Small intestine (tissue), 7 donors: Measurements from ENCODE around the gene SERAC1. TPM values are rescaled to one million over a fixed set of nuclear protein-coding genes. Genes with fewer than 3 reads are reported as not detected.

Experiments used
- DNase-seq, 2 donors: peaks; one replicate each; pipeline versions ENCODE4 v3.0.0 to v3.0.0-alpha.2; 2013
- FAIRE-seq: peaks from 2 replicates; lab custom pipeline; 2012; peaks lifted over from hg19 to GRCh38; lab: Jason Lieb, UNC
- H3K27ac ChIP-seq, 3 donors: one replicate each; pipeline ENCODE4 v1.5.1; 2013; ENCODE audit warnings: low read length in 2 of 3, mild to moderate bottlenecking in 2 of 3, control low read depth in 1 of 3, inconsistent platforms in 1 of 3, low read depth in 1 of 3, moderate library complexity in 1 of 3
- H3K27me3 ChIP-seq, 3 donors: one replicate each; pipeline ENCODE4 v1.6.1; 2013; ENCODE audit warnings: low read length in 3 of 3, inconsistent platforms in 1 of 3; ENCODE audit not compliant: control insufficient read depth in 3 of 3, insufficient read depth in 3 of 3
- H3K36me3 ChIP-seq, 3 donors: one replicate each; pipeline ENCODE4 v1.6.1; 2013; ENCODE audit warnings: low read length in 3 of 3, inconsistent platforms in 1 of 3, low read depth in 1 of 3, mild to moderate bottlenecking in 1 of 3, moderate library complexity in 1 of 3; ENCODE audit not compliant: control insufficient read depth in 3 of 3, insufficient read depth in 2 of 3
- H3K4me1 ChIP-seq, 3 donors: one replicate each; pipeline ENCODE4 v1.6.1; 2013; ENCODE audit warnings: low read length in 2 of 3, inconsistent platforms in 1 of 3, low read depth in 1 of 3, mild to moderate bottlenecking in 1 of 3, moderate library complexity in 1 of 3; ENCODE audit not compliant: control insufficient read depth in 3 of 3, insufficient read depth in 2 of 3
- H3K4me3 ChIP-seq, 3 donors: one replicate each; pipeline ENCODE4 v1.5.1; 2013; ENCODE audit warnings: low read length in 3 of 3, control low read depth in 1 of 3, inconsistent platforms in 1 of 3, low read depth in 1 of 3, mild to moderate bottlenecking in 1 of 3, moderate library complexity in 1 of 3
- H3K9me3 ChIP-seq, 2 donors: one replicate each; pipeline ENCODE4 v1.6.1; 2013; ENCODE audit warnings: low read depth in 1 of 2, low read length in 1 of 2; ENCODE audit not compliant: control insufficient read depth in 2 of 2, insufficient read depth in 1 of 2
- WGBS, 3 donors: extraction: QIAGEN DNeasy Blood & Tissue Kit; methylation state at CpG; one replicate each; pipeline ENCODE4 v1.1.7; 2013; 5-methylcytosine and 5-hydroxymethylcytosine counted together
- polyA plus RNA-seq, 4 donors: library from polyadenylated mRNA; stranded (reverse) in 3 of 4; unstranded in 1 of 4; fragments of 200-250 nt in 3 of 4; fragments of 120-200 nt in 1 of 4; gene quantifications; one replicate each; pipeline versions ENCODE4 v1.2.1 to v1.2.3, GENCODE V29; 2013
- donor health status: healthy with polysubstance abuse.
- donor health status: control.
- donor health status: control.
- donor health status: Bipolar disorder and iron deficiency.
- donor health status: healthy.

SERAC1 gene
- polyA plus RNA-seq, 4 donors: 3.7 to 6.5 (median 4.9) TPM

GRCh38 chr6:158073776-158074175, 94.3 kb downstream of the SERAC1 start:
- Histone ChIP-seq H3K27me3 (no peaks in the 10 kb centered on the region), H3K9me3 (no peaks in the 10 kb centered on the region), H3K4me3 (no peak overlapping the region), H3K4me1 (peaks cover 0 to 7% (median 0%) of the 10 kb centered on the region in 3 donors), H3K36me3 (peaks cover 2 to 76% (median 4%) of the 10 kb centered on the region in 3 donors), H3K27ac (no peak overlapping the region)
- DNase-seq: no peak
- no peak for FAIRE-seq
- WGBS, 3 donors: 76 to 84% (median 79%) methylated on average over 3 of the region's 3 CpGs

- WGBS, 3 donors: 21 to 22% (median 22%) methylated on average over 16 of the region's 16 CpGs
- peaks cover 2 to 80% (median 4%) of the 10 kb centered on the region in 3 donors for H3K36me3 ChIP-seq
These were observed 95.9 kb downstream of the SERAC1 start for GRCh38 chr6:158072083-158072721.

DNA sequence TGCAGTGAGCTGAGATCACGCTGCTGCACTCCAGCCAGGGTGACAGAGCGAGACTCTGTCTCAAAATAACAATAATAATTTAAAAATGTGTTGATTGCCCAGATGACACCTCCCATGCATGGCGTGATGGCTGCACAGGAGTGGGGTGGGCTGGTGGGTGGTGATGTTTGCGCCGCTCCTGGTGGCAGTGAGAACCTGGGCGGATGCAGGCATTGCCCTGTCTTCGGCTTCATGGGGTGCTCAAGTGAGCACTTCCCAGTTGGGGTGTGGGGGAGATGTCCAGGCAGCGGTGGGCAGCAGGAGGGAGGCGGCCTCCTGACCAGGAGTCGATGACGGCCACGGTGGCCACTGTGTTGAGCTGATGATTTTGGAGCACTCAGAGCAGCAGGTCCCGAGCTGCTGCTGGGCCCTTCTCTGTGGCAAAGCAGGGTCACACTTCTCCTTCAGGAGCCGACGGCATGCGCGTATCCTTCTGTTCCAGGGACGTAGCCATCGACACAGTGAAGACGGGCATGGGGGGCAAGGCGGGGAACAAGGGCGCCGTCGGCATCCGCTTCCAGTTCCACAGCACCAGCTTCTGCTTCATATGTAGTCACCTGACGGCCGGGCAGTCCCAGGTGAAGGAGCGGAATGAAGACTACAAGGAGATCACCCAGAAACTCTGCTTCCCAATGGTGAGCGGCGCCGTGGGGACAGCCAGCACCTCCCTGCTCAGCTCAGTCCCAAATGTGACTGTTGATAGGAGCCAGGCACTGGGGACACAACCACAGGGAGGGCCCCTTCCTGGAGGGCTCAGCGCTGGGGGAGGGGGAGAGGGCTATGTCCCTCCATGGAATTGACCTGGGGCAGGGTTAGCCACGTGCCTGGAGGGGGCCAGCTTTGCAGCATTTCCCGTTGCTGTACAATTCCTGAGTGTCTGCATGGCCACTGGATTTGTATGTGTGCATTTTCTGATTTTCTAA, 96.7 kb downstream of the SERAC1 start:
- Histone ChIP-seq H3K27me3 (no peaks in the 10 kb centered on the region), H3K9me3 (no peaks in the 10 kb centered on the region), H3K4me1 (peaks cover 0 to 10% (median 0%) of the 10 kb centered on the region in 3 donors), H3K36me3 (peaks cover under 1 to 80% (median under 1%) of the 10 kb centered on the region in 3 donors), H3K27ac (no peak overlapping the region), H3K4me3 (no peak overlapping the region)
- 89 to 91% (median 90%) methylated on average over 34 of the region's 34 CpGs for WGBS, 3 donors
- no peak for FAIRE-seq
- no peak for DNase-seq

More at GRCh38 chr6:158072083-158072721, 95.9 kb downstream of the SERAC1 start:
- Histone ChIP-seq H3K9me3 (no peaks in the 10 kb centered on the region), H3K27me3 (no peaks in the 10 kb centered on the region), H3K4me3 (no peak overlapping the region), H3K4me1 (peaks cover 0 to 10% (median 0%) of the 10 kb centered on the region in 3 donors), H3K27ac (no peak overlapping the region)
- DNase-seq (peak; percentile 69 to 78), FAIRE-seq (no peak)

- WGBS, 3 donors: 93 to 97% (median 94%) methylated on average over 10 of the region's 10 CpGs
- H3K9me3 ChIP-seq: no peaks in the 10 kb centered on the region
These were observed 97.5 kb downstream of the SERAC1 start for GRCh38 chr6:158070513-158070912.

DNA sequence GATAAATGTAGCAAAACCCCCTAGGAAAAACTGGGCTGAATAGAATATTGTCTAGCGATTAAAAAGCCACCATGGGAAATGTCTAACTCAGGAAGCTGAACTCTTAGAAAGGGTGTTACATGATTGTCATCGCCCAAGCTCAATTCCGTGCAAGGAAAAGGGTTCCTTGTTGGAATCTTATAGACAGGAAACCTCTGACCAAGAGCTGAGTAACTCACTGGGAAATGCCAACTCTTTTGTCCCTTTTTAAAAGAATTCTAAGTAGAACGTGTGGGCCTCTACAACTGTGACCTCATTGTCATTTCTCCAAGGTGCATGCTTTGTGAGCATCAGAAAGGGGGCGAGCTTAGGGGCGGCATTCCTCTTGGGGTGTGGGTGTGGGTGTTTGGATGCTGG, 98.3 kb downstream of the SERAC1 start:
- FAIRE-seq (no peak), DNase-seq (no peak)
- Histone ChIP-seq H3K4me3 (no peak overlapping the region), H3K4me1 (peaks cover 0 to 10% (median 0%) of the 10 kb centered on the region in 3 donors), H3K9me3 (no peaks in the 10 kb centered on the region), H3K36me3 (peaks cover 0 to 80% (median 4%) of the 10 kb centered on the region in 3 donors), H3K27ac (peak overlapping the region in 1 of 3 donors; percentile 38), H3K27me3 (no peaks in the 10 kb centered on the region)
- 88 to 93% (median 89%) methylated on average over 6 of the region's 6 CpGs for WGBS, 3 donors

More at GRCh38 chr6:158070513-158070912, 97.5 kb downstream of the SERAC1 start:
- Histone ChIP-seq H3K27me3 (no peaks in the 10 kb centered on the region), H3K4me3 (no peak overlapping the region), H3K4me1 (peaks cover 0 to 10% (median 0%) of the 10 kb centered on the region in 3 donors), H3K36me3 (peaks cover 0 to 79% (median 3%) of the 10 kb centered on the region in 3 donors), H3K27ac (peak overlapping the region in 1 of 3 donors; percentile 38)
- no peak for FAIRE-seq
- DNase-seq: no peak

GRCh38 chr6:158068893-158069799, 98.9 kb downstream of the SERAC1 start:
- no peaks in the 10 kb centered on the region for H3K27me3 ChIP-seq
- H3K27ac ChIP-seq: peak overlapping the region; percentile 43 to 82 (median 49)
- 56 to 69% (median 62%) methylated on average over 14 of the region's 14 CpGs for WGBS, 3 donors
- peak; percentile 75 to 90 for DNase-seq
- no peak overlapping the region for H3K4me3 ChIP-seq
- peaks cover 0 to 86% (median 4%) of the 10 kb centered on the region in 3 donors for H3K36me3 ChIP-seq
- FAIRE-seq: no peak
- H3K4me1 ChIP-seq: peaks cover 0 to 10% (median 0%) of the 10 kb centered on the region in 3 donors
- H3K9me3 ChIP-seq: no peaks in the 10 kb centered on the region

- Histone ChIP-seq H3K27me3 (no peaks in the 10 kb centered on the region), H3K4me3 (no peak overlapping the region), H3K27ac (peak overlapping the region; percentile 43 to 71 (median 49)), H3K9me3 (no peaks in the 10 kb centered on the region), H3K4me1 (peaks cover 0 to 10% (median 0%) of the 10 kb centered on the region in 3 donors), H3K36me3 (peaks cover 0 to 85% (median 7%) of the 10 kb centered on the region in 3 donors)
- WGBS, 3 donors: 74 to 84% (median 82%) methylated on average over 9 to 10 of the region's 10 CpGs
- no peak for FAIRE-seq
- no peak for DNase-seq
These were observed 99.7 kb downstream of the SERAC1 start for GRCh38 chr6:158068156-158068892.
